ENCODE results near the gene STIL. TPM values are rescaled to one million over a fixed set of nuclear protein-coding genes. Genes with fewer than 3 reads are reported as not detected.

STIL gene
- total and polyA plus RNA-seq, 4 donors: 0.26 to 20.5 (median 0.75) TPM

GRCh38 chr1:47330212-47330611, 16.3 kb upstream of the STIL start:
- H3K9me3 ChIP-seq (ENCODE audit: control insufficient read depth in 4 of 4, low read length in 3 of 4): no peaks in the 10 kb centered on the region
- no peak overlapping the region for H3K9ac ChIP-seq (ENCODE audit: low read depth in 1 of 2, low read length in 2 of 2)
- TF ChIP-seq SP1 (IDR thresholded peaks at IDR 0.05) (no peak), TAF1 (conservative IDR thresholded peaks at IDR 0.05) (no peak), RAD21 (IDR thresholded peaks at IDR 0.05) (no peak), RXRA (IDR thresholded peaks at IDR 0.05) (no peak), FOXA2 (IDR thresholded peaks at IDR 0.05) (no peak), FOXA1 (IDR thresholded peaks at IDR 0.05) (no peak), NR2F2 (IDR thresholded peaks at IDR 0.05) (no peak), GABPA (IDR thresholded peaks at IDR 0.05 in 1 of 2, conservative IDR thresholded peaks at IDR 0.05 in 1 of 2) (no peak), HNF4A (conservative IDR thresholded peaks at IDR 0.05) (no peak), CTCF (IDR thresholded peaks at IDR 0.05; ENCODE audit: low read depth, low read length, missing input control) (no peak), HNF4G (IDR thresholded peaks at IDR 0.05) (no peak), REST (IDR thresholded peaks at IDR 0.05) (no peak), YY1 (IDR thresholded peaks at IDR 0.05) (no peak), EGR1 (IDR thresholded peaks at IDR 0.05; ENCODE audit: low read depth in 2 of 2) (no peak), JUND (IDR thresholded peaks at IDR 0.05) (no peak)
- TF ChIP-seq, protein P1, sequence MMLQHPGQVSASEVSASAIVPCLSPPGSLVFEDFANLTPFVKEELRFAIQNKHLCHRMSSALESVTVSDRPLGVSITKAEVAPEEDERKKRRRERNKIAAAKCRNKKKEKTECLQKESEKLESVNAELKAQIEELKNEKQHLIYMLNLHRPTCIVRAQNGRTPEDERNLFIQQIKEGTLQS (IDR thresholded peaks at IDR 0.05): no peak
- TF ChIP-seq, protein P2, sequence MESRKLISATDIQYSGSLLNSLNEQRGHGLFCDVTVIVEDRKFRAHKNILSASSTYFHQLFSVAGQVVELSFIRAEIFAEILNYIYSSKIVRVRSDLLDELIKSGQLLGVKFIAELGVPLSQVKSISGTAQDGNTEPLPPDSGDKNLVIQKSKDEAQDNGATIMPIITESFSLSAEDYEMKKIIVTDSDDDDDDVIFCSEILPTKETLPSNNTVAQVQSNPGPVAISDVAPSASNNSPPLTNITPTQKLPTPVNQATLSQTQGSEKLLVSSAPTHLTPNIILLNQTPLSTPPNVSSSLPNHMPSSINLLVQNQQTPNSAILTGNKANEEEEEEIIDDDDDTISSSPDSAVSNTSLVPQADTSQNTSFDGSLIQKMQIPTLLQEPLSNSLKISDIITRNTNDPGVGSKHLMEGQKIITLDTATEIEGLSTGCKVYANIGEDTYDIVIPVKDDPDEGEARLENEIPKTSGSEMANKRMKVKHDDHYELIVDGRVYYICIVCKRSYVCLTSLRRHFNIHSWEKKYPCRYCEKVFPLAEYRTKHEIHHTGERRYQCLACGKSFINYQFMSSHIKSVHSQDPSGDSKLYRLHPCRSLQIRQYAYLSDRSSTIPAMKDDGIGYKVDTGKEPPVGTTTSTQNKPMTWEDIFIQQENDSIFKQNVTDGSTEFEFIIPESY (IDR thresholded peaks at IDR 0.05): no peak
- TF ChIP-seq, protein P3, sequence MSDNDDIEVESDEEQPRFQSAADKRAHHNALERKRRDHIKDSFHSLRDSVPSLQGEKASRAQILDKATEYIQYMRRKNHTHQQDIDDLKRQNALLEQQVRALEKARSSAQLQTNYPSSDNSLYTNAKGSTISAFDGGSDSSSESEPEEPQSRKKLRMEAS (IDR thresholded peaks at IDR 0.05): no peak
- 90% methylated on average over 1 of the region's 1 CpG for WGBS
- H3K27ac ChIP-seq (ENCODE audit: low read depth in 1 of 2, low read length in 2 of 2): no peak overlapping the region
- H3K4me3 ChIP-seq (ENCODE audit: low read depth in 1 of 3, low read length in 3 of 3): no peak overlapping the region
- no peaks in the 10 kb centered on the region for H3K36me3 ChIP-seq (ENCODE audit: control insufficient read depth in 4 of 4, insufficient read depth in 3 of 4, low read depth in 1 of 4, low read length in 3 of 4)
- H3K27me3 ChIP-seq (ENCODE audit: control insufficient read depth in 4 of 4, insufficient read depth in 4 of 4, low read length in 3 of 4): no peaks in the 10 kb centered on the region
- peaks cover 3 to 13% (median 10%) of the 10 kb centered on the region in 4 donors for H3K4me1 ChIP-seq (ENCODE audit: control insufficient read depth in 4 of 4, insufficient read depth in 4 of 4, low read length in 3 of 4)
- no peak for DNase-seq (ENCODE audit: low spot score)

Measured in liver (tissue), 9 donors.